Measurements from ENCODE around the gene JPT1.

DNA sequence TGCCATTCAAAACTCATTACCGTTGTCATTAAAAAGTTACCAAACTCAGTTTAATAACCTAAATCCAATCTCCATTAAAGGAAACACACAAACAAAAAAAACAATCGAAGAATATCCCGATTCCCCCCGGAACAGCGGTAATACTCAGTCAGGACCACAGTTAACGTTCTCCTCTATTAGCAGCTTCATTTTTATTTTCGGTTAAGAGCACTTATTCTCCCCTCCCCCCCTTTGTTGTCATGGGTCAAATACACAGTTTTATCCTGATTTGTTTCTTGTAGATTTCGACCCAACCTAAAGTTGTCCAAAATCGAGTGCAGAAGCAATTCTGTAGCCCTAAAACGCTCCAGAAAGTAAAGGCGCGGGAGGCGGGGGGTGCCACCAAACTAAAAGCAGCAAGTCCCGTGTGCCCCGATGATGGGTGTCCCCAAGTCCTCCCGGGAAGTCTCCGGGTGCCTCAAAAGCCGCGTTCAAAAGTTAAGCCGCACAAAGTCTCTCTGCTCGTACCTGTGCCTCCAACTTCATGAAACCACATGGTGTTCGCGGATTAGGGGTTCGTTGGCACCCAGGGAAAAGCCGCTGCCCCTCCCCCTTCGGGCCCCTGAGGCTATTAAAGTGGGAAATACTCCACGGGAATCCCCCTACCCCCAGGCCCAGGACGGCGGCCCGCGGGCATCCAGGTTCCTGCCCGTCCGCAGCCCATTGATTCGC, 27.5 kb upstream of the JPT1 start:
- TF ChIP-seq, protein P1, sequence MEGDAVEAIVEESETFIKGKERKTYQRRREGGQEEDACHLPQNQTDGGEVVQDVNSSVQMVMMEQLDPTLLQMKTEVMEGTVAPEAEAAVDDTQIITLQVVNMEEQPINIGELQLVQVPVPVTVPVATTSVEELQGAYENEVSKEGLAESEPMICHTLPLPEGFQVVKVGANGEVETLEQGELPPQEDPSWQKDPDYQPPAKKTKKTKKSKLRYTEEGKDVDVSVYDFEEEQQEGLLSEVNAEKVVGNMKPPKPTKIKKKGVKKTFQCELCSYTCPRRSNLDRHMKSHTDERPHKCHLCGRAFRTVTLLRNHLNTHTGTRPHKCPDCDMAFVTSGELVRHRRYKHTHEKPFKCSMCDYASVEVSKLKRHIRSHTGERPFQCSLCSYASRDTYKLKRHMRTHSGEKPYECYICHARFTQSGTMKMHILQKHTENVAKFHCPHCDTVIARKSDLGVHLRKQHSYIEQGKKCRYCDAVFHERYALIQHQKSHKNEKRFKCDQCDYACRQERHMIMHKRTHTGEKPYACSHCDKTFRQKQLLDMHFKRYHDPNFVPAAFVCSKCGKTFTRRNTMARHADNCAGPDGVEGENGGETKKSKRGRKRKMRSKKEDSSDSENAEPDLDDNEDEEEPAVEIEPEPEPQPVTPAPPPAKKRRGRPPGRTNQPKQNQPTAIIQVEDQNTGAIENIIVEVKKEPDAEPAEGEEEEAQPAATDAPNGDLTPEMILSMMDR (IDR thresholded peaks at IDR 0.05 in 8 of 11, conservative IDR thresholded peaks at IDR 0.05 in 3 of 11) = no peak
- TF ChIP-seq POLR2A (IDR thresholded peaks at IDR 0.05) (no peak), POLR2AphosphoS5 (IDR thresholded peaks at IDR 0.05) (no peak)

All from spleen (tissue), 7 donors.